ENCODE measurements around the gene RIC1. TPM values are rescaled to one million over a fixed set of nuclear protein-coding genes. Genes with fewer than 3 reads are reported as not detected.

Gene RIC1
- total RNA-seq, 2 donors from 2014 or later = 18.0 to 49.8 TPM

- Histone ChIP-seq H3K27ac (no peak overlapping the region), H3K9me3 (no peaks in the 10 kb centered on the region), H3K36me3 (no peaks in the 10 kb centered on the region), H3K27me3 (replicated peaks; ENCODE audit: insufficient read depth) (no peaks in the 10 kb centered on the region), H3K4me3 (no peak overlapping the region), H3K4me1 (replicated peaks) (no peaks in the 10 kb centered on the region)
- no peak for DNase-seq (ENCODE audit: low spot score)
- intact Hi-C loops (cut with DNase I) = no loop called here
- no peak for TF ChIP-seq POLR2A (IDR thresholded peaks at IDR 0.05)
- TF ChIP-seq POLR2AphosphoS5 (IDR thresholded peaks at IDR 0.05) = no peak
- TF ChIP-seq CTCF (IDR thresholded peaks at IDR 0.05) = no peak
- whole genome bisulfite sequencing = 47% methylated on average over 1 of the region's 1 CpG
These were observed 59.2 kb downstream of the RIC1 start for GRCh38 chr9:5688109-5688508.

- intact Hi-C loops (cut with DNase I) = no loop called here
- H3K4me1 ChIP-seq (replicated peaks) = no peaks in the 10 kb centered on the region
- WGBS = 76% methylated on average over 1 of the region's 1 CpG
- no peak overlapping the region for H3K27ac ChIP-seq
- no peaks in the 10 kb centered on the region for H3K36me3 ChIP-seq
- TF ChIP-seq CTCF (IDR thresholded peaks at IDR 0.05) (no peak), POLR2AphosphoS5 (IDR thresholded peaks at IDR 0.05) (no peak), POLR2A (IDR thresholded peaks at IDR 0.05) (no peak)
- H3K9me3 ChIP-seq = no peaks in the 10 kb centered on the region
- no peaks in the 10 kb centered on the region for H3K27me3 ChIP-seq (replicated peaks; ENCODE audit: insufficient read depth)
- no peak overlapping the region for H3K4me3 ChIP-seq
- DNase-seq (ENCODE audit: low spot score) = no peak
These were observed 61.4 kb downstream of the RIC1 start for GRCh38 chr9:5690278-5690677.

- no peak for TF ChIP-seq POLR2AphosphoS5 (IDR thresholded peaks at IDR 0.05)
- TF ChIP-seq POLR2A (IDR thresholded peaks at IDR 0.05) = no peak
- TF ChIP-seq CTCF (IDR thresholded peaks at IDR 0.05) = no peak
- no peaks in the 10 kb centered on the region for H3K36me3 ChIP-seq
- no peaks in the 10 kb centered on the region for H3K9me3 ChIP-seq
- intact Hi-C loops (cut with DNase I) = no loop called here
- H3K4me3 ChIP-seq = no peak overlapping the region
- DNase-seq (ENCODE audit: low spot score) = no peak
- H3K27ac ChIP-seq = no peak overlapping the region
- no peaks in the 10 kb centered on the region for H3K4me1 ChIP-seq (replicated peaks)
- WGBS = 86% methylated on average over 2 of the region's 2 CpGs
- H3K27me3 ChIP-seq (replicated peaks; ENCODE audit: insufficient read depth) = no peaks in the 10 kb centered on the region
These were observed 67.0 kb downstream of the RIC1 start for GRCh38 chr9:5695860-5696259.

- Histone ChIP-seq H3K27me3 (replicated peaks; ENCODE audit: insufficient read depth) (no peaks in the 10 kb centered on the region), H3K4me3 (no peak overlapping the region), H3K4me1 (replicated peaks) (no peaks in the 10 kb centered on the region), H3K36me3 (no peaks in the 10 kb centered on the region), H3K9me3 (no peaks in the 10 kb centered on the region), H3K27ac (no peak overlapping the region)
- no peak for DNase-seq (ENCODE audit: low spot score)
- intact Hi-C loops (cut with DNase I) = no loop called here
- TF ChIP-seq CTCF (IDR thresholded peaks at IDR 0.05) = no peak
- 95% methylated on average over 2 of the region's 2 CpGs for WGBS
These were observed 68.0 kb downstream of the RIC1 start for GRCh38 chr9:5696884-5697283.

- intact Hi-C loops (cut with DNase I) = no loop called here
These were observed 69.1 kb downstream of the RIC1 start for GRCh38 chr9:5698004-5698403.

More at GRCh38 chr9:5698004-5698403, 69.1 kb downstream of the RIC1 start:
- H3K4me1 ChIP-seq (replicated peaks) = no peaks in the 10 kb centered on the region
- H3K27me3 ChIP-seq (replicated peaks; ENCODE audit: insufficient read depth) = no peaks in the 10 kb centered on the region
- WGBS = 100% methylated on average over 1 of the region's 1 CpG
- no peaks in the 10 kb centered on the region for H3K36me3 ChIP-seq
- no peaks in the 10 kb centered on the region for H3K9me3 ChIP-seq
- no peak overlapping the region for H3K4me3 ChIP-seq
- H3K27ac ChIP-seq = no peak overlapping the region
- TF ChIP-seq POLR2AphosphoS5 (IDR thresholded peaks at IDR 0.05) (no peak), POLR2A (IDR thresholded peaks at IDR 0.05) (no peak), CTCF (IDR thresholded peaks at IDR 0.05) (no peak)
- DNase-seq (ENCODE audit: low spot score) = no peak

Measured in prostate gland (tissue), 2 donors.